Medulla oblongata (tissue), 1 donor: ENCODE measurements around the gene LHPP.

Experiments used
- DNase-seq: peaks from one replicate; pipeline ENCODE4 v3.0.0-alpha.2; 2015; ENCODE audit errors: extremely low spot score

Gene LHPP

DNA sequence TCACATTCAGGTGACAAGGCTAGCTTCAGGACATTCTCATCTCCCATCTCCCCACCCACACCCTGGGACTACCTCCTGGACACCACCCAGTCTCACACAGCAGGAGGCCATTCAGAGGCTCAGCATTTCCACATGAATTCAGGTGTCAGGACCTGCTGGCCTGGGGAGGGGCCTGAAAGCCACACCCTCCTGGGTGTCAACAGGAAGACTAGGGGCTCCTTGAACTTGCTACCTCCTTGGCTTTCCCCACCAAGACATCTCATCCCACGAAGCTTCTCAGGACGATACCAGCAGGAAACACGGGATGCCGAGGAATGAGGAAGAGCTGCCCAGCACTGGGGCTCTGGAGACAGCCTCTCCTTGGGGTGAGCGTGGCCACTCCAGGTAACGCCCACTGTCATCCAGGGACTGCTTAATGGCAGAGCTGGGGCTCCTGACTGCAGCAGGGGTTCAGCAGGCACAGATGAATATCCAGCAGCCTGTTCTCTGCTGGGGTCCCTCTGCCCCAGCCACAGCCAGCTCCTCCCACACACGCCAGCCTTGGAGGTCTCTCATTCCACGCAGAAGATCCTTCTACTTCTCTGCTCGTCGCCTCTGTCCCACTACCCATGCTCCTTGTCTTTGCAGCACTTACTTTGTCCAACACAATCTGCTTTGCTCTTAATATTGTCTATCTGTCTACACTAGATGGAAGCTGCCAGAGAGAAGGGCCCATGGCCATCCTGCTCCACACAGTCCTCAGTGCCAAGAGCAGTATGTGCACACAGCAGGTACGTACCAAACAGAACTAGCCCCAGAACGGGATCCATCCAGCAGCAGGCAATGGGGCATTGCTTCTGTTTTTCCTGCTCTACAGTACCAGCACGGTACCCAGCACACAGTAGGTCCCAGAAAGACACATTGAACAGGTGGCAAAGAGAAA, 193.8 kb downstream of the LHPP start:
- no peak for DNase-seq

- DNase-seq = no peak
Observed at GRCh38 chr10:124656113-124656490, 194.5 kb downstream of the LHPP start.

- no peak for DNase-seq
Observed at GRCh38 chr10:124656541-124656940, 194.9 kb downstream of the LHPP start.

DNA sequence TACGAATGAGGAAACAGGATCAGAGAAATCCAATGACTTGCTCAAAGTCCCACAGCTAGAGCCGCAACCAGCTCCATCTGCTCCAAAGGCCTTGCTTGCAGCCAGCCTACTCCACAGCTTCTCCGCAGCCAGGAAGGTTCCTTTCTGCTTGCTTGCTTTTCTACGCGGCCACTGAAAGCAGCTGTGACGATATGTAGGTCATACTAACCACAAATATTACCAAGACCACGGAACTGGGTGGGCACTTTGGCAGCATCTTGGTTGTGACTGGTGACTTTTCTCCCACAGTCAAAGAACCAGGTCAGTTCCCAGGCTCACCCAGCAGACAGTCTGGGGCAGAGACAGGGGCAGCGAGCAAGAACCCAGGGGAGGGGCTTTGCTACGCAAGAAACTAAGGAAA, 196.2 kb downstream of the LHPP start:
- no peak for DNase-seq

GRCh38 chr10:124658591-124659242, 197.1 kb downstream of the LHPP start:
- DNase-seq = no peak

DNA sequence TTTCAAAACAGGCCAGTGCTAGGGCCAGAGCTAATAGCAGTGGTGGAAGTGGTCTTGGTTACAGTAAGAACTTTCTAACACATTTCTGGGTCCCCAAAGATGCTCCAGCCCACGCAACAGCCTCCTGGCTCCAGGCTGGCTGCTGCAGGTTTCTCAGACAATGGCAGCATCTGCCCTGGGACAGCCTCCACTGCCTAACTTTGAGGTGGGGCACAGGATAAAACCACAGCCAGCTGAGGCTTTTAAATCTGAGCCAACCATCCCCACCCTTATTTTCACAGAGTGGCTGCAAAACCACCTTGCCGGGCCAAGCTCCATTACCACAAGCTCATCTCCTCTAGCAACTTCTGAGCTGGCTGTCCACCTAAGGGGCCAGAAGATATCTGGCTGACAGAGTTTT, 197.8 kb downstream of the LHPP start:
- DNase-seq = no peak

GRCh38 chr10:124660404-124661125, 198.9 kb downstream of the LHPP start:
- DNase-seq = no peak

DNA sequence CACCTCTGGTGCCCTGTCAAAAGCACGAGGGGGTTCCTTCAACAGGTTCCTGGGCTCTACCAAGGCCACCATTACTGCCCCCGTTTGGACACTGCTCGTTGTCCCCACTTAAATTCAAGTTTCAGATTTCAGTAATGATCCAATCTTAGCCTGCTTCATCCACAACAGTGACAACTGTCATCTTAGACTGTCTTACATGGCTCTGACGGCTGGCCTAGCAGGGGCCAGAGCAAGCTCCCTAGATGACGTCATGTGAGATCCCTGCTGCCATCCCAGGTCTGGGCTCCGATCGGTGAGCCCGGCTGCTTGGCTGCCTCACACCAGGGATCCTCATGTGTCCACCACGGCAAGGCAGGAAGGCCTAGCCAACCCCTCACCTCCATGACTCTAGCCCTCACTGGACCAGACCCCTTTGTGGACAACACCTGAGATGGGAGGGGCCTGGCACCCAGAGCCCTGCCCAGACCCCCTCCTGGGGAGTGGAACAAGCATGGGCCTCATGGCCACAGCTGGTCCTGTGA, 200.1 kb downstream of the LHPP start:
- no peak for DNase-seq

- DNase-seq = no peak
Observed at GRCh38 chr10:124663228-124663627, 201.6 kb downstream of the LHPP start.
